SHP77 treated with DMSO at 0.1 percent for 48 hours (cell line): Measurements from ENCODE around the gene ANKRD29.
A peak's percentile ranks its signal among the peaks of the same experiment; 100 is the strongest.
"Not testable (repeated sequence)": the region's sequence is repeated elsewhere in the genome, so short reads cannot be mapped to it uniquely, and the experiment has no call there.

Experiments used
- DNase-seq: peaks from one replicate; lab custom pipeline; 2025; lab: John Stamatoyannopoulos, UW

Gene ANKRD29

DNA sequence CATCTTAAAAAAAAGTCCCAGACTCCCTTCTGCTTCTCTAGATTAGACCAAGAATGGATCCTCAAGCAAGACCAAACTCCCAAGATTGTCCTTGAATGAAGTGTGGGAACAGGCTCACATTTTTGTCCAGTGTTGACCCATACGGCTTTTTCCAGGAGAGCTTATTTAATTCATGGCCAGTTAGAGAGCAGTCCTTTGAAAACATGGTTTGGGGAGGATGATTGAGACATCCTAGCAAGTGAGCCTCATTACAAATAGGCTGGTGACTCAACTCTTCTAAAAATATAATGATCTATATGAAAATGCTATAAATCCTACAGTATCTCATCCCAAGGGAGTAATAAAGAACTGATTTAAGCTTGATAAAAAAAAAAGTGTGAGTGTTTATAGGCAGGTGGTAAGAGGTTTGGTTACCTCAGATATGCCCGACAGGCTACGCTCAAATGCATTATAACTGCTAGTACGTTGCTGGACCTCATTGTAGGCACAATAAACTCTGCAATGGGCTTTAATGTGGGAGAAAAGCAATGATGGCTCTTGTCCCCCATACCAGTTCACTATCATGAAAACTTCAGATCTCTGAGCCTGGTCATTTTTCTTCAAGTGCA, 17.0 kb downstream of the ANKRD29 start:
- DNase-seq = no peak

- DNase-seq = no peak
These were observed 18.8 kb downstream of the ANKRD29 start for GRCh38 chr18:23643815-23644490.

GRCh38 chr18:23641937-23642666, 20.6 kb downstream of the ANKRD29 start:
- no peak for DNase-seq

GRCh38 chr18:23641143-23641720, 21.5 kb downstream of the ANKRD29 start:
- DNase-seq = no peak

DNA sequence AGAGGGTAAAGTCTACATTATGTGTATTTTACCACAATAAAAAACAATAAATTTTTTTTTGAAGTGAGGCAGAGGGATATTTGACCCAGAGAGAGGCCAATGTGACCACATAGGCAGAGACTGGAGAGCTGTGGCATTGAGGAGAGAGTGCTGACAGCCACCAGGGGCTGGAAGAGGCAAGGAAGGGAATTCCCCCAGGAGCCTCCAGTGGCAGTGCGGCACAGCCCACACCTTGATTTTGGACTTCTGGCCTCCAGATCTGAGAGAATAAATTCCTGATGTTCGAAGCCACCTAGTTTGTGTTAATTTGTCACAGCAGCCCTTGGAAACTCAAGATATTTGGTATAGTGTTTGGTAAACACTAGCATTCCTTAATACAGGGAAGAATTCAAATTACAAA, 22.7 kb downstream of the ANKRD29 start:
- no peak for DNase-seq

DNA sequence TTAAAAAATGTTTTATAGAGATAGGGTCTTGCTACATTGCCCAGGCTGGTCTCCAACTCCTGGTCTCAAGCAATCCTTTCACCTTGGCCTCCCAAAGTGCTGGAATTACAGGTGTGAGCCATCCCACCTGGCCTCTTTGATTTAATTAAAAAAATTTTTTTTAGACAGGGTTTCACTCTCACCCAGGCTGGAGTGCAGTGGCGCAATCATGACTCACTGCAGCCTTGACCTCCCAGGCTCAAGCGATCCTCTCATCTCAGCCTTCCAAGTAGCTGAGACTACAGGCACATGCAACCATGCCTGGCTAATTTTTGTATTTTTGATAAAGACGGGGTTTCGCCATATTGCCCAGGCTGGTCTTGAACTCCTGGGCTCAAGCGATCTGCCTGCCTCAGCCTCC, 26.3 kb downstream of the ANKRD29 start:
- DNase-seq = not testable (repeated sequence)

GRCh38 chr18:23636071-23636399, 26.7 kb downstream of the ANKRD29 start:
- DNase-seq = no peak

GRCh38 chr18:23635283-23636070, 27.2 kb downstream of the ANKRD29 start:
- no peak for DNase-seq

DNA sequence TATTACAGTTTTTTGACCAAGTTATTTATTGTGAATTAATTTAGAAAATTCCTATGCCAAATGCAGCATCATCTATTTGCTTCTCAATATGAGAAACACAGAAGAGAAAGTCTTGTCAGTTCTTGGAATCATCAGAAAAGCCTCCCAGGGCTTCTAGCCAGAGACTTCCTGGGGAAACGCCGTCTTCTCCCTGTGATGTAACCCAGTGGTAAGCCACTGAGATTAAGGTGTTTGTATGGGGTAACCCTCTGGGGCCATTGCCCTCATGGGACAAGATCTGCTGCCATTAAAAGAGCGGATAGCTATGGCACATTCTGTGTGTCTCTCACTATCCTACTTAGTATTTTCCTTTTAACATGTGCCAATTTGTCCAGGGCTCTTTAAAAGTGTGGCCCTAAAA, 28.0 kb downstream of the ANKRD29 start:
- no peak for DNase-seq

DNA sequence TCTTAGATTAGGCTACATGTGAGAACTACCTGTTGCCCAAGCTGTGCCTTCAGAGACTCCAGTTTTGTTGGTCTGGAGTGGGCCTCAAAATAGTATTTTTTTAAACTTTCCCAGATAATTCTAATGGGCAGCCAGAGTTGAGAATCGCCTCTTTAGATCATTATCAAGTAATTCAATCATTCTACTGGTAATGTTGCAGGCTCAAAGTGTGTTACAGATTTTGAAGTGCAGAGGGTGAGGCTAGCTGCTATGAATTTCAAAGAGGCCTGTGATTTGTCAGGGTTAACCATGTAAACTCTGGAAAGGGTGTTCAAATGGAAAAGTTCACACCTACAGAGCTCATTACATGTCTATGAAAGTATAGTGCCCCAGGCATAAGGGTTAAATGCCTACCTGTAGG, 30.1 kb downstream of the ANKRD29 start:
- DNase-seq = no peak

- no peak for DNase-seq
These were observed 31.0 kb downstream of the ANKRD29 start for GRCh38 chr18:23631746-23632145.

- no peak for DNase-seq
These were observed 31.4 kb downstream of the ANKRD29 start for GRCh38 chr18:23631312-23631711.

DNA sequence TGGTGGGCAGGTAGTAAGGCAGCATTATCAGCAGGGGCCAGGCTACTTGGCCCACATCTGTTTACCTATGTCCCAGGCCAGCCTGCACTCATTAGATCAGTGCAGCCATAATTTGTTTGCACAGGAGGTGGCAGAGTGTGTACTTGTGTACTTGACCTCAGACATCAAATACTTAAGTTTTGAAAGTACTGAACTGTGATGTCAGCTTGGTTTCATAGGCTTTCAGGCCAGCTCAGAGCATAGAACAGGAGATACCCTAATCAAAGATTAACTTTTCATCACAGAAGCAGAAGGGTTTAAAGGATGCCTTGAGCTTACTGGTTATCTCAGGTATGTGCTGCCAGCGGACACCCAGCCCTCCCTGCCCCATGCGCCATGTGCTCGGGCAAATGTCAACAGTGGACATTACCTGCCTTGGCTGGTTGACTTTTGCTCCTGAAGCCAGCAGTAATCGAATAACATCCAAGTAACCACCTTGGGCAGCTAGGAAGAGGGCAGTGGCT, 33.2 kb downstream of the ANKRD29 start:
- peak; percentile 51 for DNase-seq

DNA sequence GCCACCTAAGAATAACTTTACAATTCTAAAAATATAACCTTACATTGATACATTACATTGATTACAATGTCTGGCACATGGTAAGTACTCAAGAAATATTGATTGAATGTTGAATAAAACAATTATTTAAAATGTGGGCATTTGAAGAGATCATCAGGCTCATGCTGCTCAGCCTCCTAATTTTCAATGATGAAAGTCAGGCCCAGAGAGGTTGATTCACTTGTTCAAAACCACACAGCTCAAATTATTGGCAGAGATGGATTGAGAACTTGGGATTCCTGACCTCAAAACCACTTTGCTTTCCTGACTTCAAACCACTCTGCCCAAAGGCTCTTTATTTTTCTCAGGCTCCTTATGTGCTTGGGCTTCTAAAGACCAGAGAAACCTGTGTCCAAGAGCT, 34.7 kb downstream of the ANKRD29 start:
- no peak for DNase-seq

- DNase-seq = no peak
These were observed 35.4 kb downstream of the ANKRD29 start for GRCh38 chr18:23627321-23627720.

DNA sequence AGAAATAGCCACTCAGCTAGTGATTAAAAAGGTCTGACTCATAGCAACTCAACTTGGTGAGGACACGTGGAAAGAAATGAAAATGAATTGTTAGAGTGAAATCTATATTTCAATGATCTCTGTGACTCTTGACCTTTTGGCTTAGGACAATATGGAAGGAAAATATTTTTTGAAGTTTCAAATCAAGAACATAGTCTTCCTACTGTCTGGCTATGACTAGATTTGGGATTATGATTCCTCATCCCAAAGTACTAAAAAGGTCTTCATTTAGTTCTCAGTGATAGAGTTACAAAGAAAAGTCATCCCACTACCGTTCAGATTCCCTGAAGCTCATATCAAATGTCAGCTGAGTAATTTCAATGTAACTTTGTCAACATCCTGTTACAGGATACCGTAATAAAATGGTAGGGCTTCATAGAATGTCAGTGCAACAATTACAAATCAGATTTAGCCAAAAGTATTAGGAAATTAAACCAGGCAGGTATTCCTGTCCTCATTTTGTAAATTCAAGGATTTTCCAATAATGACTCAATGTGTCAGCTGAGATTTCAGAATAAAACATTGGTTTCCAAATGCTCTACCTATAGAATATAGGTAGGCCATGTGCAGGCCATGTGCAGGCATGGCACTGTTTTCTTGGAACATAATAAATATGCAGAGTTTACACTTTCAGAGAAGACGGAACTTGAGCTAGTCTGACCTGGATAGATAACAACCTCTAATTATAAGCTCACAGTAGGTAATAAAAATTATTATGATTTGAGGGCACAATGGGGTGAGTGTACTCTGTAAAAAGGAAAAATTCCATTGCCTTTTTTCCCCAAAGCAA, 36.0 kb downstream of the ANKRD29 start:
- no peak for DNase-seq

GRCh38 chr18:23623040-23623439, 39.7 kb downstream of the ANKRD29 start:
- no peak for DNase-seq

DNA sequence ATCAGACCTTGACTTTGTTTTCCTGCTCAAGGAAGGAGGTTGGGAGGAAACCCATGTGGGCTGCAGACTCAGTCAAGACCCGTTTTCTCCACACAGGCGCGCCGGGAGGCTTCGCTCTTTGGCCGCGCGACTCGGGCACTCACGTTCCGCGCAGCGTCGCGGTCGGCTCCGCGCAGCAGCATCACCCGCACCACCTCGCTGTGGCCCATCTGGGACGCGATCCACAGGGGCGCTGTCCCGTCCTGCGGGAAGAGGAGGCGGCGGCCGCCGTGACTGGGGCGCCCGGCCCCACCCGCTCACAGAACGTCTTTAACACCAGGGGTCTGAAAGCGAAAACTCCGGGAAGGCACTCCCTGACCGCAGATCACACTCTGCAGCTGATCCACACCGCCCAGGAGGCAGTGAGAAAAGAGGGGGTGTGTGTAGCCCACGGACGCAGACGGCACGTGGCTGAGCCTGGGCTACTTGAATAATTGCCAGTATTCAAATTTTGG, 43.3 kb downstream of the ANKRD29 start:
- no peak for DNase-seq

GRCh38 chr18:23618862-23619387, 43.8 kb downstream of the ANKRD29 start:
- DNase-seq = no peak

GRCh38 chr18:23617412-23618014, 45.2 kb downstream of the ANKRD29 start:
- DNase-seq = no peak
